C4-2B (cell line): ENCODE results near the gene HRH3.

Source experiments
- CTCF ChIP-seq: fragments of 450-650 bp; conservative IDR thresholded peaks from 2 replicates; pipeline ENCODE4 v1.5.1; 2017; ENCODE audit warnings: mild to moderate bottlenecking
- ZFX ChIP-seq: fragments of 450-650 bp; IDR thresholded peaks from 2 replicates; pipeline ENCODE4 v1.6.1; 2017

DNA sequence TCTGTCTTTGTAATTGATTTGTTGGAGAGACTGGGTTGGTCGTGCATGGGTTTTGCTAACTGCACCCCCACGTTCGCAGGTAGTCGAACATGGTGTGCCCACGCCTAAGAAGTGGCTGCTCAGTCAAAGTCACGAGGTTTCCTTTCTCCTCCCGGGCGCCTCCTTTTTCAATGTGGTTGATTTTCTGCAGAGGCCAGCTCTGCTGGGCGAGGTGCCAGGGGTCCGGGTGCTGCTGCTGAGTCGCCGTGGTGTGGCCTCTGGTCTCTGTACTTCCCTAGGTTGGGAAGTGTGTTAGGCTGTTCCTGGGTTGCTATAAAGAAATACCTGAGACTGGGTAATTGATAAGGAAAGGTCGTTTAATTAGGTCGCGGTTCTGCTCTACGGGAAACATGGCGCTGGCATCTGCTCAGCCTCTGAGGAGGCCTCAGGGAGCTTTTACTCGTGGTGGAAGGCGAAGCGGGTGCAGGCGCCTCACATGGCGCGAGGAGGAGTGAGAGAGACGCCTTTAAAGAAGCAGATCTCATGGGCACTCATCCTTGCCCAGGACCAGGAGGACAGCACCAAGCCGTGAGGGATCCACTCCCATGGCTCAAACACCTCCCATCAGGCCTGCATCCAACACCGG is 32.4 kb upstream of the HRH3 start:
- TF ChIP-seq CTCF, result no peak
- TF ChIP-seq ZFX, result no peak
